ENCODE measurements around the gene ETHE1.

- TF ChIP-seq CTCF (IDR thresholded peaks at IDR 0.05; ENCODE audit: borderline replicate concordance, extremely low read depth, low read length, poor library complexity, severe bottlenecking) (no peak), EZH2 (IDR thresholded peaks at IDR 0.05; ENCODE audit: borderline replicate concordance, low read depth, low read length, severe bottlenecking) (no peak)
Measured at GRCh38 chr19:43481701-43482100, 45.3 kb downstream of the ETHE1 start.
